HG03558 (cell line): Measurements from ENCODE around the gene MBL2.

ENCODE experiments used
- ATAC-seq: cut with Tn5 transposase; IDR thresholded peaks from one replicate; pipeline ENCODE4 v1.9.1; 2021; ENCODE audit warnings: moderate number of reproducible peaks; ENCODE audit not compliant: unreplicated experiment; ENCODE audit errors: extremely low read depth

MBL2 gene

GRCh38 chr10:52774600-52775106 is 2.1 kb upstream of the MBL2 start:
- no peak for ATAC-seq

- no peak for ATAC-seq
These were observed 1.6 kb upstream of the MBL2 start for GRCh38 chr10:52774182-52774581.

GRCh38 chr10:52771534-52772445 is 794 bp downstream of the MBL2 start:
- no peak for ATAC-seq

- no peak for ATAC-seq
These were observed 1.7 kb downstream of the MBL2 start for GRCh38 chr10:52770904-52771303.

GRCh38 chr10:52769966-52770365 is 2.6 kb downstream of the MBL2 start:
- no peak for ATAC-seq

GRCh38 chr10:52768001-52768532 is 4.5 kb downstream of the MBL2 start:
- ATAC-seq = no peak

GRCh38 chr10:52762088-52762487 is 10.5 kb downstream of the MBL2 start:
- ATAC-seq = no peak

- ATAC-seq = no peak
These were observed 13.4 kb downstream of the MBL2 start for GRCh38 chr10:52759154-52759553.

- no peak for ATAC-seq
These were observed 14.2 kb downstream of the MBL2 start for GRCh38 chr10:52758406-52758805.

GRCh38 chr10:52757773-52758172 is 14.8 kb downstream of the MBL2 start:
- ATAC-seq = no peak

GRCh38 chr10:52756966-52757365 is 15.6 kb downstream of the MBL2 start:
- ATAC-seq = no peak

- ATAC-seq = no peak
These were observed 16.3 kb downstream of the MBL2 start for GRCh38 chr10:52756295-52756694.

- ATAC-seq = no peak
These were observed 17.1 kb downstream of the MBL2 start for GRCh38 chr10:52755297-52756062.

GRCh38 chr10:52752801-52753445 is 19.7 kb downstream of the MBL2 start:
- no peak for ATAC-seq

- ATAC-seq = no peak
These were observed 20.3 kb downstream of the MBL2 start for GRCh38 chr10:52752261-52752660.

- no peak for ATAC-seq
These were observed 21.2 kb downstream of the MBL2 start for GRCh38 chr10:52751337-52751736.

- no peak for ATAC-seq
These were observed 22.0 kb downstream of the MBL2 start for GRCh38 chr10:52750629-52751028.

- no peak for ATAC-seq
These were observed 24.9 kb downstream of the MBL2 start for GRCh38 chr10:52747694-52748093.

- no peak for ATAC-seq
These were observed 26.4 kb downstream of the MBL2 start for GRCh38 chr10:52746169-52746568.

- ATAC-seq = no peak
These were observed 28.4 kb downstream of the MBL2 start for GRCh38 chr10:52744057-52744805.
